ENCODE data around the gene SEC14L3. TPM values are rescaled to one million over a fixed set of nuclear protein-coding genes. Genes with fewer than 3 reads are reported as not detected.

SEC14L3 gene
- total RNA-seq, 4 donors from 2014 or later = not detected

DNA sequence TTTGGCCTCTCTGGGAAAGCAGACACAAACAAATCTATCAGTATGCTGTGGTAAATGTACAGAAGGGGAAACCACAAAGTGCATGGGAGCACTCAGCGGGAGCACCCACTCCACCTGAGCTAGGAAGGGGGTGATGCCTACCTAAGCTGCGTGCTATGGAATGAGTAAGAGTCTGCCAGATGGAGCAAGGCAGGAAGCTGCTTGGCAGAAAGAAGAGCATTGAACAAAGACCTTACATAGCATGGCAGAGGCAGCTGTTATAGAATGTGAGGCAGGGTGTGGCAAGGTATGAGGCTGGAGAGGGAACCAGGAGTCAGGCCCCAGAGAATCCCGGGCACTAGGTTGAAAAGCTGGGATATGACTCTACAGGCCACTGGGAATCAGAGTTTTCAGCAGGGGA is 60.0 kb downstream of the SEC14L3 start:
- intact Hi-C loops (cut with DNase I; ENCODE audit: low total_unique reads) = no loop called here
- no peak for DNase-seq
- Histone ChIP-seq H3K4me3 (no peak overlapping the region), H3K4me1 (no peaks in the 10 kb centered on the region), H3K9me3 (no peaks in the 10 kb centered on the region), H3K27ac (no peak overlapping the region), H3K36me3 (no peaks in the 10 kb centered on the region), H3K27me3 (no peaks in the 10 kb centered on the region)
- in situ Hi-C loops (cut with MboI; ENCODE audit: low pct_ligation_motif_present in 1 of 4, low pct_unique_long_range_greater_than_20kb in 1 of 4, low sequenced_read_pairs in 3 of 4) = no loop called here
- TF ChIP-seq POLR2A (IDR thresholded peaks at IDR 0.05) = no peak
- no peak for TF ChIP-seq POLR2AphosphoS5 (IDR thresholded peaks at IDR 0.05)
- TF ChIP-seq EP300 (IDR thresholded peaks at IDR 0.05; ENCODE audit: low read depth) = no peak
- TF ChIP-seq, protein P1, sequence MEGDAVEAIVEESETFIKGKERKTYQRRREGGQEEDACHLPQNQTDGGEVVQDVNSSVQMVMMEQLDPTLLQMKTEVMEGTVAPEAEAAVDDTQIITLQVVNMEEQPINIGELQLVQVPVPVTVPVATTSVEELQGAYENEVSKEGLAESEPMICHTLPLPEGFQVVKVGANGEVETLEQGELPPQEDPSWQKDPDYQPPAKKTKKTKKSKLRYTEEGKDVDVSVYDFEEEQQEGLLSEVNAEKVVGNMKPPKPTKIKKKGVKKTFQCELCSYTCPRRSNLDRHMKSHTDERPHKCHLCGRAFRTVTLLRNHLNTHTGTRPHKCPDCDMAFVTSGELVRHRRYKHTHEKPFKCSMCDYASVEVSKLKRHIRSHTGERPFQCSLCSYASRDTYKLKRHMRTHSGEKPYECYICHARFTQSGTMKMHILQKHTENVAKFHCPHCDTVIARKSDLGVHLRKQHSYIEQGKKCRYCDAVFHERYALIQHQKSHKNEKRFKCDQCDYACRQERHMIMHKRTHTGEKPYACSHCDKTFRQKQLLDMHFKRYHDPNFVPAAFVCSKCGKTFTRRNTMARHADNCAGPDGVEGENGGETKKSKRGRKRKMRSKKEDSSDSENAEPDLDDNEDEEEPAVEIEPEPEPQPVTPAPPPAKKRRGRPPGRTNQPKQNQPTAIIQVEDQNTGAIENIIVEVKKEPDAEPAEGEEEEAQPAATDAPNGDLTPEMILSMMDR (IDR thresholded peaks at IDR 0.05) = no peak
- WGBS, 2 donors (ENCODE audit: low coverage in 1 of 2) = 65 to 71% methylated on average over 3 of the region's 3 CpGs

Small RNA genes within 50 kb of the gene (small RNA-seq; reads per million reads assigned to genes)
- gene AC004832.3 = 0 reads per million in 4 donors
- 0 reads per million in 4 donors for gene RNU6-564P

Other genes starting within 250 kb of the SEC14L3 start
- 1 to 10 TPM; 4.0 to 5.2 (median 4.4) TPM for gene LIF, start 225.3 kb downstream of the SEC14L3 start, total RNA-seq
- gene OSM, start 205.2 kb downstream of the SEC14L3 start, total RNA-seq = not detected
- 1 to 10 TPM in 2 of 4 donors, not detected in 2; 5.6 to 6.8 TPM for gene CASTOR1, start 182.5 kb downstream of the SEC14L3 start, total RNA-seq
- 10 to 100 TPM; 27.9 to 72.2 (median 45.7) TPM for gene TBC1D10A, start 145.1 kb downstream of the SEC14L3 start, total RNA-seq
- gene SF3A1, start 115.1 kb downstream of the SEC14L3 start, total RNA-seq = 100 to 1,000 TPM in 2 of 4 donors, 10 to 100 TPM in 2; 73.2 to 664 (median 99.3) TPM
- 1 to 10 TPM; 1.4 to 5.2 (median 3.3) TPM for gene CCDC157, start 115.0 kb downstream of the SEC14L3 start, total RNA-seq
- gene RNF215, start 84.6 kb downstream of the SEC14L3 start, total RNA-seq = 10 to 100 TPM in 2 of 4 donors, 1 to 10 TPM in 2; 3.2 to 65.5 (median 9.8) TPM
- 1 to 10 TPM in 3 of 4 donors, not detected in 1; 2.2 to 5.5 (median 4.5) TPM for gene SEC14L2, start 75.0 kb downstream of the SEC14L3 start, total RNA-seq
- 10 to 100 TPM in 3 of 4 donors, 1 to 10 TPM in 1; 2.0 to 48.6 (median 21.4) TPM for gene MTFP1, start 46.2 kb downstream of the SEC14L3 start, total RNA-seq
- not detected for gene SEC14L4, start 33.7 kb upstream of the SEC14L3 start, total RNA-seq
- gene SEC14L6, start 74.7 kb upstream of the SEC14L3 start, total RNA-seq = under 1 TPM in 2 of 4 donors, not detected in 2; 0.14 to 0.48 TPM
- gene GAL3ST1, start 102.6 kb upstream of the SEC14L3 start, total RNA-seq = 10 to 100 TPM in 1 of 4 donors, 1 to 10 TPM in 3; 5.6 to 24.2 (median 8.7) TPM
- 10 to 100 TPM; 13.5 to 39.5 (median 30.6) TPM for gene PES1, start 119.9 kb upstream of the SEC14L3 start, total RNA-seq
- 10 to 100 TPM; 16.5 to 63.8 (median 28.4) TPM for gene TCN2, start 135.2 kb upstream of the SEC14L3 start, total RNA-seq
- gene SLC35E4, start 163.8 kb upstream of the SEC14L3 start, total RNA-seq = 10 to 100 TPM in 3 of 4 donors, 1 to 10 TPM in 1; 6.4 to 21.3 (median 15.7) TPM
- gene DUSP18, start 195.9 kb upstream of the SEC14L3 start, total RNA-seq = 10 to 100 TPM; 13.7 to 38.2 (median 29.8) TPM
- 1 to 10 TPM in 3 of 4 donors, under 1 TPM in 1; 0.60 to 7.5 (median 4.3) TPM for gene OSBP2, start 222.9 kb upstream of the SEC14L3 start, total RNA-seq